SH-SY5Y (cell line): ENCODE data around the gene MRPL58.

Source experiments
- GATA2 ChIP-seq: IDR thresholded peaks from 2 replicates; pipeline ENCODE4 v1.6.1; 2011; ENCODE audit warnings: mild to moderate bottlenecking, low read depth, low read length
- GATA3 ChIP-seq: IDR thresholded peaks from 2 replicates; pipeline ENCODE4 v1.6.1; 2011; ENCODE audit warnings: low read depth, mild to moderate bottlenecking, low read length, moderate library complexity

GRCh38 chr17:75020331-75021110, 8.1 kb downstream of the MRPL58 start:
- TF ChIP-seq GATA3 = no peak
- TF ChIP-seq GATA2 = no peak
